GM12875 (cell line): Measurements from ENCODE around the gene C2CD3.
"Not testable (repeated sequence)": the region's sequence is repeated elsewhere in the genome, so short reads cannot be mapped to it uniquely, and the experiment has no call there.

ENCODE experiments used
- H3K4me3 ChIP-seq: one replicate; pipeline ENCODE4 v1.5.1; 2011; ENCODE audit warnings: low read depth, low read length, control low read depth
- CTCF ChIP-seq: IDR thresholded peaks from 2 replicates; pipeline ENCODE4 v1.5.1; 2011; ENCODE audit warnings: low read depth, mild to moderate bottlenecking, control low read depth, inconsistent platforms, low read length, moderate library complexity, borderline replicate concordance; ENCODE audit not compliant: insufficient read depth

The C2CD3 gene

GRCh38 chr11:74085542-74085892 is 85.3 kb downstream of the C2CD3 start:
- H3K4me3 ChIP-seq = no peak overlapping the region
- TF ChIP-seq CTCF = no peak

GRCh38 chr11:74084796-74085541 is 85.8 kb downstream of the C2CD3 start:
- H3K4me3 ChIP-seq = no peak overlapping the region
- no peak for TF ChIP-seq CTCF

- not testable (repeated sequence) for H3K4me3 ChIP-seq
Measured at GRCh38 chr11:74083927-74084326, 86.9 kb downstream of the C2CD3 start.

- no peak for TF ChIP-seq CTCF
- H3K4me3 ChIP-seq = no peak overlapping the region
Measured at GRCh38 chr11:74081428-74081827, 89.4 kb downstream of the C2CD3 start.

- TF ChIP-seq CTCF = no peak
- H3K4me3 ChIP-seq = no peak overlapping the region
Measured at GRCh38 chr11:74077193-74077592, 93.6 kb downstream of the C2CD3 start.

GRCh38 chr11:74072721-74073120 is 98.1 kb downstream of the C2CD3 start:
- TF ChIP-seq CTCF = no peak
- no peak overlapping the region for H3K4me3 ChIP-seq

GRCh38 chr11:74072286-74072685 is 98.5 kb downstream of the C2CD3 start:
- TF ChIP-seq CTCF = no peak
- no peak overlapping the region for H3K4me3 ChIP-seq
